Lower leg skin (tissue), 3 donors: ENCODE measurements around the gene ENTPD5.

Source experiments
- POLR2A ChIP-seq, 2 donors: fragments of 450-650 bp; IDR thresholded peaks; one replicate each; pipeline ENCODE4 v1.6.1; 2016 to 2017; ENCODE audit warnings: antibody characterized with exemption in 2 of 2, mild to moderate bottlenecking in 1 of 2, moderate library complexity in 1 of 2
- TF ChIP-seq, protein P1 (sequence below), 3 donors: fragments of 450-650 bp; IDR thresholded peaks; one replicate each; pipeline ENCODE4 v1.5.1; 2016; ENCODE audit warnings: antibody characterized with exemption in 3 of 3, mild to moderate bottlenecking in 3 of 3, moderate library complexity in 2 of 3

DNA sequence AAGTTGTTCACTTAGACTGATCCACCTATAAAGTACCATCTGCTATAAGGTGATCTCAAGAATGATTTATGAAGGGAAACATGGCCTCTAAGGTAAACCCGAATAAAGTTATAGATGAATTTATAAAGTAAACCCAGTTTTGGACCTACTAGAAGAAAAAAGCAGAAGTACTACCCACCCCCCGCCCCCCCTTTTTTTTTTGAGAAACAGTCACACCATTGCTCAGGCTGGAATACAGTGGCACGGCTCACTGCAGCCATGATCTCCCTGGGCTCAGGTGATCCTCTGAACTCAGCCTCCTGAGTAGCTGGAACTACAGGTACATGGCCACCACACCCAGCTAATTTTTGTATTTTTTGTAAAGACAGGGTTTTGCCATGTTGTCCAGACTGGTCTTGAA, 3.9 kb downstream of the ENTPD5 start:
- TF ChIP-seq, protein P1, sequence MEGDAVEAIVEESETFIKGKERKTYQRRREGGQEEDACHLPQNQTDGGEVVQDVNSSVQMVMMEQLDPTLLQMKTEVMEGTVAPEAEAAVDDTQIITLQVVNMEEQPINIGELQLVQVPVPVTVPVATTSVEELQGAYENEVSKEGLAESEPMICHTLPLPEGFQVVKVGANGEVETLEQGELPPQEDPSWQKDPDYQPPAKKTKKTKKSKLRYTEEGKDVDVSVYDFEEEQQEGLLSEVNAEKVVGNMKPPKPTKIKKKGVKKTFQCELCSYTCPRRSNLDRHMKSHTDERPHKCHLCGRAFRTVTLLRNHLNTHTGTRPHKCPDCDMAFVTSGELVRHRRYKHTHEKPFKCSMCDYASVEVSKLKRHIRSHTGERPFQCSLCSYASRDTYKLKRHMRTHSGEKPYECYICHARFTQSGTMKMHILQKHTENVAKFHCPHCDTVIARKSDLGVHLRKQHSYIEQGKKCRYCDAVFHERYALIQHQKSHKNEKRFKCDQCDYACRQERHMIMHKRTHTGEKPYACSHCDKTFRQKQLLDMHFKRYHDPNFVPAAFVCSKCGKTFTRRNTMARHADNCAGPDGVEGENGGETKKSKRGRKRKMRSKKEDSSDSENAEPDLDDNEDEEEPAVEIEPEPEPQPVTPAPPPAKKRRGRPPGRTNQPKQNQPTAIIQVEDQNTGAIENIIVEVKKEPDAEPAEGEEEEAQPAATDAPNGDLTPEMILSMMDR (IDR thresholded peaks at IDR 0.05), result no peak
- TF ChIP-seq POLR2A (IDR thresholded peaks at IDR 0.05), result no peak
